DND-41 (cell line): ENCODE measurements around the gene KANSL1.

ENCODE experiments used
- ATAC-seq: fragments of 200-7000 bp; cut with Tn5 transposase; 3 replicates; pipeline ENCODE4 v1.9.1; 2021; ENCODE audit warnings: low read depth; ENCODE audit not compliant: insufficient read depth
- DNase-seq: peaks from one replicate; pipeline ENCODE4 v3.0.0-alpha.2; 2020
- H2AFZ ChIP-seq: 2 replicates; pipeline ENCODE4 v1.6.0; 2012; ENCODE audit warnings: low read depth, low read length
- H3K27ac ChIP-seq: 2 replicates; pipeline ENCODE4 v1.5.1; 2012; ENCODE audit warnings: low read length, inconsistent platforms
- H3K27me3 ChIP-seq: fragments of 200-600 bp; sonication (generic); 2 replicates; pipeline ENCODE4 v1.6.0; 2012; ENCODE audit warnings: low read length, mild to moderate bottlenecking, inconsistent platforms; ENCODE audit not compliant: insufficient read depth, poor library complexity
- H3K36me3 ChIP-seq: 2 replicates; pipeline ENCODE4 v1.5.1; 2012; ENCODE audit warnings: low read length, inconsistent platforms; ENCODE audit not compliant: insufficient read depth
- H3K4me1 ChIP-seq: 2 replicates; pipeline ENCODE4 v1.5.1; 2012; ENCODE audit warnings: mild to moderate bottlenecking, low read length; ENCODE audit not compliant: insufficient read depth
- H3K4me2 ChIP-seq: 2 replicates; pipeline ENCODE4 v1.6.0; 2012; ENCODE audit warnings: mild to moderate bottlenecking, moderate library complexity, low read length, inconsistent platforms; ENCODE audit not compliant: insufficient read depth
- H3K4me3 ChIP-seq, 2 experiments: fragments of 200-600 bp in 1 of 2; shearing (Covaris generic) in 1 of 2; 2 replicates each; pipeline ENCODE4 v1.5.1; 2012 to 2016; ENCODE audit warnings: inconsistent platforms in 2 of 2, low read length in 2 of 2, mild to moderate bottlenecking in 2 of 2, low read depth in 1 of 2, moderate library complexity in 1 of 2
- H3K79me2 ChIP-seq: 2 replicates; pipeline ENCODE4 v1.6.0; 2012; ENCODE audit warnings: low read length, inconsistent platforms; ENCODE audit not compliant: insufficient read depth
- H3K9ac ChIP-seq: 2 replicates; pipeline ENCODE4 v1.6.0; 2012; ENCODE audit warnings: low read depth, mild to moderate bottlenecking, inconsistent platforms, low read length, moderate library complexity
- H3K9me3 ChIP-seq: 2 replicates; pipeline ENCODE4 v1.5.1; 2012; ENCODE audit warnings: low read length, moderate library complexity, mild to moderate bottlenecking, inconsistent platforms; ENCODE audit not compliant: insufficient read depth, severe bottlenecking
- H4K20me1 ChIP-seq: 2 replicates; pipeline ENCODE4 v1.6.0; 2012; ENCODE audit warnings: low read length; ENCODE audit not compliant: insufficient read depth
- CTCF ChIP-seq: IDR thresholded peaks from 2 replicates; pipeline ENCODE4 v1.5.1; 2012; ENCODE audit warnings: borderline replicate concordance, low read length, moderate library complexity, mild to moderate bottlenecking; ENCODE audit not compliant: poor library complexity, severe bottlenecking; ENCODE audit errors: extremely low read depth
- EZH2 ChIP-seq: IDR thresholded peaks from 3 replicates; pipeline ENCODE4 v1.6.1; 2012; ENCODE audit warnings: borderline replicate concordance, low read depth, mild to moderate bottlenecking, moderate library complexity, low read length, inconsistent platforms; ENCODE audit not compliant: severe bottlenecking

KANSL1 gene

DNA sequence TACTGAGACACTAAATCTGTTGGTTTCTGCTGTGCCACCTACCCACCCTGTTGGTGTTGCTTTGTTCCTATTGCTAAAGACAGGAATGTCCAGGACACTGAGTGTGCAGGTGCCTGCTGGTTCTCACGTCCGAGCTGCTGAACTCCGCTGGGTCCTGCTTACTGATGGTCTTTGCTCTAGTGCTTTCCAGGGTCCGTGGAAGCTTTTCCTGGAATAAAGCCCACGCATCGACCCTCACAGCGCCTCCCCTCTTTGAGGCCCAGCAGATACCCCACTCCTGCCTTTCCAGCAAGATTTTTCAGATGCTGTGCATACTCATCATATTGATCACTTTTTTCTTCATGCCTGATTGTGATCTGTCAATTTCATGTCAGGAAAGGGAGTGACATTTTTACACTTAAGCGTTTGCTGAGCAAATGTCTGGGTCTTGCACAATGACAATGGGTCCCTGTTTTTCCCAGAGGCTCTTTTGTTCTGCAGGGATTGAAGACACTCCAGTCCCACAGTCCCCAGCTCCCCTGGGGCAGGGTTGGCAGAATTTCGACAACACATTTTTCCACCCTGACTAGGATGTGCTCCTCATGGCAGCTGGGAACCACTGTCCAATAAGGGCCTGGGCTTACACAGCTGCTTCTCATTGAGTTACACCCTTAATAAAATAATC, 179.6 kb downstream of the KANSL1 start:
- no peak for DNase-seq

GRCh38 chr17:46013127-46013501, 180.1 kb downstream of the KANSL1 start:
- no peaks in the 10 kb centered on the region for H3K9me3 ChIP-seq
- H3K36me3 ChIP-seq, result no peaks in the 10 kb centered on the region
- H3K4me2 ChIP-seq, result no peak overlapping the region
- H3K4me1 ChIP-seq, result no peaks in the 10 kb centered on the region
- H3K27me3 ChIP-seq, result no peaks in the 10 kb centered on the region
- no peaks in the 10 kb centered on the region for H3K79me2 ChIP-seq
- no peak for ATAC-seq
- TF ChIP-seq CTCF, result no peak
- no peak for TF ChIP-seq EZH2
- no peak overlapping the region for H3K4me3 ChIP-seq
- no peak overlapping the region for H2AFZ ChIP-seq
- H3K9ac ChIP-seq, result no peak overlapping the region
- DNase-seq, result no peak
- H3K27ac ChIP-seq, result no peak overlapping the region
- peaks cover 3% of the 10 kb centered on the region; the same call in 1 of the 2 replicates for H4K20me1 ChIP-seq

More for the DNA sequence above, 179.6 kb downstream of the KANSL1 start:
- Histone ChIP-seq H3K27me3 (no peaks in the 10 kb centered on the region), H4K20me1 (peaks cover 3% of the 10 kb centered on the region; the same call in 1 of the 2 replicates), H2AFZ (no peak overlapping the region), H3K4me1 (no peaks in the 10 kb centered on the region), H3K4me2 (no peak overlapping the region), H3K27ac (no peak overlapping the region), H3K9me3 (no peaks in the 10 kb centered on the region), H3K79me2 (no peaks in the 10 kb centered on the region), H3K9ac (no peak overlapping the region), H3K36me3 (no peaks in the 10 kb centered on the region), H3K4me3 (no peak overlapping the region)
- no peak for ATAC-seq
- TF ChIP-seq EZH2 (no peak), CTCF (no peak)

DNA sequence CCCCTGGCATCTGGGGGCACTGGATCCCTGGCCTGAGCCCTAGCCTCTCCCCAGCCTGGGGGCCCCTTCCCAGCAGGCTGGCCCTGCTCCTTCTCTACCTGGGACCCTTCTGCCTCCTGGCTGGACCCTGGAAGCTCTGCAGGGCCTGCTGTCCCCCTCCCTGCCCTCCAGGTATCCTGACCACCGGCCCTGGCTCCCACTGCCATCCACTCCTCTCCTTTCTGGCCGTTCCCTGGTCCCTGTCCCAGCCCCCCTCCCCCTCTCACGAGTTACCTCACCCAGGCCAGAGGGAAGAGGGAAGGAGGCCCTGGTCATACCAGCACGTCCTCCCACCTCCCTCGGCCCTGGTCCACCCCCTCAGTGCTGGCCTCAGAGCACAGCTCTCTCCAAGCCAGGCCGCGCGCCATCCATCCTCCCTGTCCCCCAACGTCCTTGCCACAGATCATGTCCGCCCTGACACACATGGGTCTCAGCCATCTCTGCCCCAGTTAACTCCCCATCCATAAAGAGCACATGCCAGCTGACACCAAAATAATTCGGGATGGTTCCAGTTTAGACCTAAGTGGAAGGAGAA, 180.6 kb downstream of the KANSL1 start:
- Histone ChIP-seq H3K9ac (no peak overlapping the region), H2AFZ (no peak overlapping the region), H3K9me3 (no peaks in the 10 kb centered on the region), H3K27me3 (no peaks in the 10 kb centered on the region), H3K4me3 (no peak overlapping the region), H3K4me1 (no peaks in the 10 kb centered on the region), H4K20me1 (peaks cover 3% of the 10 kb centered on the region; the same call in 1 of the 2 replicates), H3K79me2 (no peaks in the 10 kb centered on the region), H3K36me3 (no peaks in the 10 kb centered on the region), H3K4me2 (no peak overlapping the region), H3K27ac (no peak overlapping the region)
- DNase-seq (no peak), ATAC-seq (no peak)
- TF ChIP-seq CTCF, result no peak
- no peak for TF ChIP-seq EZH2
